PC-9 (cell line): ENCODE measurements around the gene COPS6.

Source experiments
- EZH2 ChIP-seq: fragments of 200-600 bp; sonication (generic); IDR thresholded peaks from 2 replicates; pipeline ENCODE4 v1.8.0; 2017; ENCODE audit warnings: antibody characterized with exemption, low read depth
- TF ChIP-seq, protein P1 (sequence below): fragments of 200-600 bp; sonication (generic); conservative IDR thresholded peaks from 2 replicates; pipeline ENCODE4 v1.6.1; 2017; ENCODE audit warnings: mixed run types, antibody characterized with exemption, mild to moderate bottlenecking, moderate library complexity

DNA sequence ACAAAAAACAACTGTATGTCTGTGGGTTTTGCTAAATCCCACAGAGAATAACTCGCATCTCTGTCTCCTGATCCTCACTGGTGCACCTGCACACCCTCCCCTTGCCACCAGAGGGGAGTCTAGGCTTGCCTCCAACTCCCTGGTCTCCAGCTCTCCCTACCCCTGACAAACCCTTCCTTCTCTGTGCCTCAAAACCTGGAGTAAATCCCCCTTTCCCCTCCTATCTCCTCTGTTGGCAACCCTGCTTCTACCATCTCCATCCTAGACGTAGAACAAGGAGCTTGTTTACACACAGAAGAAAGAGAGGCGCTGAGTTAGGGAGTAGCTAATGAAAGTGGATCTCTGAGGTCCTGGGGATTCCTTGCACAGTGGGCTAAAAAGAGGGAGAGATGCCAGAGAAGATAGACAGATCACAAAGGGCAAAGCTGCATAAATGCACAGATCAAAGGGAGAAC is 44.0 kb downstream of the COPS6 start:
- TF ChIP-seq EZH2 = no peak
- TF ChIP-seq, protein P1, sequence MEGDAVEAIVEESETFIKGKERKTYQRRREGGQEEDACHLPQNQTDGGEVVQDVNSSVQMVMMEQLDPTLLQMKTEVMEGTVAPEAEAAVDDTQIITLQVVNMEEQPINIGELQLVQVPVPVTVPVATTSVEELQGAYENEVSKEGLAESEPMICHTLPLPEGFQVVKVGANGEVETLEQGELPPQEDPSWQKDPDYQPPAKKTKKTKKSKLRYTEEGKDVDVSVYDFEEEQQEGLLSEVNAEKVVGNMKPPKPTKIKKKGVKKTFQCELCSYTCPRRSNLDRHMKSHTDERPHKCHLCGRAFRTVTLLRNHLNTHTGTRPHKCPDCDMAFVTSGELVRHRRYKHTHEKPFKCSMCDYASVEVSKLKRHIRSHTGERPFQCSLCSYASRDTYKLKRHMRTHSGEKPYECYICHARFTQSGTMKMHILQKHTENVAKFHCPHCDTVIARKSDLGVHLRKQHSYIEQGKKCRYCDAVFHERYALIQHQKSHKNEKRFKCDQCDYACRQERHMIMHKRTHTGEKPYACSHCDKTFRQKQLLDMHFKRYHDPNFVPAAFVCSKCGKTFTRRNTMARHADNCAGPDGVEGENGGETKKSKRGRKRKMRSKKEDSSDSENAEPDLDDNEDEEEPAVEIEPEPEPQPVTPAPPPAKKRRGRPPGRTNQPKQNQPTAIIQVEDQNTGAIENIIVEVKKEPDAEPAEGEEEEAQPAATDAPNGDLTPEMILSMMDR = peak; percentile 89
